ENCODE data around the gene CLCN3. TPM values are rescaled to one million over a fixed set of nuclear protein-coding genes. Genes with fewer than 3 reads are reported as not detected.

The CLCN3 gene
- total RNA-seq, 2 donors from 2014 or later, result 22.4 to 40.5 TPM

- TF ChIP-seq POLR2A (IDR thresholded peaks at IDR 0.05) (no peak), CTCF (IDR thresholded peaks at IDR 0.05) (no peak)
- H3K4me1 ChIP-seq, result no peaks in the 10 kb centered on the region
- ATAC-seq (no peak), DNase-seq (no peak)
- H3K9me3 ChIP-seq, result no peaks in the 10 kb centered on the region
- WGBS, 2 donors, result 81 to 90% methylated on average over 5 of the region's 5 CpGs
- no peak overlapping the region for H3K4me3 ChIP-seq
- H3K36me3 ChIP-seq (replicated peaks in 1 of 2; ENCODE audit: insufficient read depth in 1 of 2, low read depth in 2 of 2), result peaks cover 0 to 8% of the 10 kb centered on the region in 2 donors
- no peak overlapping the region for H3K27ac ChIP-seq
- no peaks in the 10 kb centered on the region for H3K27me3 ChIP-seq
- intact Hi-C loops (cut with DNase I), result no loop called here
Observed at GRCh38 chr4:169690787-169691186, 70.4 kb downstream of the CLCN3 start.

GRCh38 chr4:169698331-169698730 lies 78.0 kb downstream of the CLCN3 start:
- Histone ChIP-seq H3K27ac (no peak overlapping the region), H3K4me1 (no peaks in the 10 kb centered on the region), H3K4me3 (no peak overlapping the region), H3K27me3 (no peaks in the 10 kb centered on the region), H3K36me3 (replicated peaks in 1 of 2; ENCODE audit: insufficient read depth in 1 of 2, low read depth in 2 of 2) (peaks cover 0 to 5% of the 10 kb centered on the region in 2 donors), H3K9me3 (no peaks in the 10 kb centered on the region)
- DNase-seq (no peak), ATAC-seq (no peak)
- TF ChIP-seq POLR2A (IDR thresholded peaks at IDR 0.05), result no peak
- TF ChIP-seq CTCF (IDR thresholded peaks at IDR 0.05), result no peak
- intact Hi-C loops (cut with DNase I), result no loop called here
- WGBS, 2 donors, result 97% methylated on average over 5 of the region's 5 CpGs

DNA sequence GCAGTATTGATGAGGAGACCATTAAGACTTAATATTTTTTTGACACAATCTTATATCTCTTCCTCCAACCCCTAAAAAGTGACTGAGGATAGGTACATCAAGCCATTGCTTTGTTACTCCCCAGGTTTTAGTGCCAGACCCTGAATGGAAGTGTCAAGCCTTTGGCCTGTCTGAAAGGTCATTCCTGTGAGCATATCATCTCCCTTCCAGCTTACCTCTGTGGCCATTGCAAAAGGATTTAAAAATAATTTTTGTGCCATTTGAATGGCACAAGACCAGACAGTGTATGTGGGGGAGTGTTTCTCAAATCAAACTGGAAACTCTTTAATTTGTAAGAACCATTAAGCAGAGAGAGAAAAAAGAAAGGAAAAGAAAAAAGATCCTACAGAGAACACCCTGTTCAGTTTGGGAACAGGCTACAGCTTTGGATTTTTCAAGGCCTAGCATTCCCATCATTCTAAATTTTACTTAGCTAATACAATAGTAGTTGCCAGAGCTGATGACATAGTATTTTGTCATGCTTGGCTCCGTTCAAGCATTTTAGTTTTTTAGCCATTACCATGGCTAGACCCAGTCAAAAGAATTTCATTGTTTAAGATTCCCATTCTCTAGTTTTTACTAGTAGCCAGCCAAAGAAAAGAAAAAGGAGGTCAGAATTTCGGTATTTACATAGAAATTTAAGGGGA lies 87.7 kb downstream of the CLCN3 start:
- no peak overlapping the region for H3K4me3 ChIP-seq
- DNase-seq (no peak), ATAC-seq (no peak)
- H3K27ac ChIP-seq, result no peak overlapping the region
- no peaks in the 10 kb centered on the region for H3K27me3 ChIP-seq
- no peak for TF ChIP-seq POLR2A (IDR thresholded peaks at IDR 0.05)
- H3K36me3 ChIP-seq (replicated peaks in 1 of 2; ENCODE audit: insufficient read depth in 1 of 2, low read depth in 2 of 2), result peaks cover 0 to 3% of the 10 kb centered on the region in 2 donors
- H3K4me1 ChIP-seq, result no peaks in the 10 kb centered on the region
- H3K9me3 ChIP-seq, result no peaks in the 10 kb centered on the region
- intact Hi-C loops (cut with DNase I), result no loop called here
- WGBS, 2 donors, result 88 to 89% methylated on average over 2 of the region's 2 CpGs

GRCh38 chr4:169715826-169716225 lies 95.4 kb downstream of the CLCN3 start:
- intact Hi-C loops (cut with DNase I), result no loop called here
- no peak overlapping the region for H3K4me3 ChIP-seq

GRCh38 chr4:169716677-169717076 lies 96.3 kb downstream of the CLCN3 start:
- H3K36me3 ChIP-seq (replicated peaks in 1 of 2; ENCODE audit: insufficient read depth in 1 of 2, low read depth in 2 of 2), result peaks cover 0 to 9% of the 10 kb centered on the region in 2 donors
- no peak for TF ChIP-seq CTCF (IDR thresholded peaks at IDR 0.05)
- no peak for TF ChIP-seq POLR2A (IDR thresholded peaks at IDR 0.05)
- ATAC-seq, result no peak

More at GRCh38 chr4:169715826-169716225, 95.4 kb downstream of the CLCN3 start:
- 90 to 91% methylated on average over 2 of the region's 2 CpGs for WGBS, 2 donors
- TF ChIP-seq CTCF (IDR thresholded peaks at IDR 0.05), result no peak
- TF ChIP-seq POLR2A (IDR thresholded peaks at IDR 0.05), result no peak
- Histone ChIP-seq H3K4me1 (no peaks in the 10 kb centered on the region), H3K27ac (no peak overlapping the region), H3K9me3 (no peaks in the 10 kb centered on the region), H3K27me3 (no peaks in the 10 kb centered on the region), H3K36me3 (replicated peaks in 1 of 2; ENCODE audit: insufficient read depth in 1 of 2, low read depth in 2 of 2) (peaks cover 0 to 9% of the 10 kb centered on the region in 2 donors)
- ATAC-seq (no peak), DNase-seq (no peak)

More at GRCh38 chr4:169716677-169717076, 96.3 kb downstream of the CLCN3 start:
- no peak overlapping the region for H3K27ac ChIP-seq
- H3K4me1 ChIP-seq, result no peaks in the 10 kb centered on the region
- WGBS, 2 donors, result 86 to 88% methylated on average over 1 of the region's 1 CpG
- intact Hi-C loops (cut with DNase I), result no loop called here
- no peaks in the 10 kb centered on the region for H3K27me3 ChIP-seq
- H3K9me3 ChIP-seq, result no peaks in the 10 kb centered on the region
- H3K4me3 ChIP-seq, result no peak overlapping the region
- no peak for DNase-seq
